Left ventricle myocardium superior (tissue), 1 donor: ENCODE results near the gene PIGW. TPM values are rescaled to one million over a fixed set of nuclear protein-coding genes. Genes with fewer than 3 reads are reported as not detected.
"Not testable (repeated sequence)": the region's sequence is repeated elsewhere in the genome, so short reads cannot be mapped to it uniquely, and the experiment has no call there.

Experiments
- ATAC-seq: fragments of 200-7000 bp; cut with Tn5 transposase; one replicate; pipeline ENCODE4 v1.9.1; 2020; ENCODE audit warnings: mild to moderate bottlenecking, moderate library complexity
- DNase-seq: peaks from one replicate; pipeline ENCODE4 v3.0.0-alpha.2; 2020
- intact Hi-C: fragments of 100-400 bp; cut with micrococcal nuclease; formaldehyde crosslinking; loops from one replicate; pipeline ENCODE4 v1.11.0; 2022
- total RNA-seq: library from RNA; stranded (reverse); fragmentation: NEBNext Ultra II Directional; extraction: Animal tissue kit (Norgen Biotek cat#: 25700); gene quantifications from one replicate; pipeline ENCODE4 v1.2.1, GENCODE V29; 2021
- donor health status: DM: no; HTN: yes; CAD: no; lungs with severe emphysema.

PIGW gene
- total RNA-seq, 1 donor from 2014 or later = 3.5 TPM

- intact Hi-C loops = no loop called here
Measured at GRCh38 chr17:36506249-36506826, 28.4 kb upstream of the PIGW start.

GRCh38 chr17:36506831-36507230 is 28.0 kb upstream of the PIGW start:
- DNase-seq (no peak), ATAC-seq (no peak)
- intact Hi-C loops = no loop called here

More at GRCh38 chr17:36506249-36506826, 28.4 kb upstream of the PIGW start:
- DNase-seq (no peak), ATAC-seq (no peak)

- ATAC-seq = no peak
- intact Hi-C loops = no loop called here
- no peak for DNase-seq
Measured at GRCh38 chr17:36507266-36507665, 27.5 kb upstream of the PIGW start.

DNA sequence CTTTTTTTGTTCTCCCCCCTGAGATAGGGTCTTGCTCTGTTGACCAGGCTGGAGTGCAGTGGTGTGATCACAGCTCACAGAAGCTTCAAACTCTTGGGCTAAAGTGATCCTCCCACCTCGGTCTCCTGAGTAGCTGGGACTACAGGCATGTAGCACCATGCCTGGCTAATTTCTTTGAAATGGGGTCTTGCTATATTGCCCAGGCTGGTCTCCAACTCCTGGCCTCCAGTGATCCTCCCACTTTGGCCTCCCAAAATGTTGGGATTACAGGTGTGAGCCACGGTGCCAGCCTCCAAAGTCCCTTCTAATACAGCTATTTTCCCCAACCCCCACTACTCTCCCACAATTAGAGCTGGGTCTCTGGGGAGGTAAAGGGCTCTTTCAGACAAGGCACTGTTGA is 26.3 kb upstream of the PIGW start:
- DNase-seq, ATAC-seq, intact Hi-C loops: not testable (repeated sequence)

- no peak for ATAC-seq
- intact Hi-C loops = no loop called here
- no peak for DNase-seq
Measured at GRCh38 chr17:36509272-36509985, 25.4 kb upstream of the PIGW start.

GRCh38 chr17:36510636-36511035 is 24.2 kb upstream of the PIGW start:
- ATAC-seq (no peak), DNase-seq (no peak)
- intact Hi-C loops = no loop called here

DNA sequence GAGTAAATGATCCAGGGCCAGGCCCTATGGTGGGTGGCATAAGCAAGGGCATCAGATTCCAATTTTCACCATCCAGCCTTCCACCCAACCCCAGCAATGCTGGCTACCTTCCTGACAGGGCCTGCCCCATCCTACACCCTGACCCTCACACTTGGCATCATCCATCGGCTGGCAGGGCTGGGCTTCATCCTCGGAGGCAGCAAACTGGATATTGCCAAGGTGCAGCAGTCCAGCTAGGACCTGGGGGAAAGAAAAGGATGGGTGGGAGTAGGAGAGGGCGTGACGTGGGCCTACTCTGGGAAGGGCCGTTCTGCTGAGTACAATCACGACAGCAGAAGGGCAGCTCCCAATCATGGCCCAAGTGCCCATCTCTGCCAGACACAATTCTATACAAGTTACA is 23.6 kb upstream of the PIGW start:
- intact Hi-C loops = no loop called here
- ATAC-seq = no peak
- DNase-seq = no peak

GRCh38 chr17:36512641-36513040 is 22.1 kb upstream of the PIGW start:
- intact Hi-C loops = no loop called here
- DNase-seq (no peak), ATAC-seq (no peak)

DNA sequence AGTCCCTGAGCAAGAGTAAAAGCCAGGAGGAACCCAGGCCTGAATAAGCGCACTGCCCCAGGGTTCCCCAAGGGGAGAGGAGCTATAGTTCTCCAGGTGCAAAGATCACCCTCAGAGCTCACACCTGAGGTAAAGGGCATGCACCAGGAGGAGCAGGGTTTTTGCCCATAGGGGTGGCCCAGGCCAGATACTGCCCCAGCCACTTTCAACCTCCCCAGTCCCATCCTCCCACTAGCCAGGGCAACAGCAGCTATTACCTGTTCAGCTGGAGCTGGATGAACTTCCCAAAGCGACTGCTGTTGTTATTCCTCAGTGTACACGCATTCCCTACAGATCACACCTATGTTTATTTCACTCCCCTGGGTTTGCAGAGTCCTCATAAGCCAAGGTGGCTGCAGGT is 19.9 kb upstream of the PIGW start:
- ATAC-seq (no peak), DNase-seq (no peak)
- intact Hi-C loops = no loop called here

DNA sequence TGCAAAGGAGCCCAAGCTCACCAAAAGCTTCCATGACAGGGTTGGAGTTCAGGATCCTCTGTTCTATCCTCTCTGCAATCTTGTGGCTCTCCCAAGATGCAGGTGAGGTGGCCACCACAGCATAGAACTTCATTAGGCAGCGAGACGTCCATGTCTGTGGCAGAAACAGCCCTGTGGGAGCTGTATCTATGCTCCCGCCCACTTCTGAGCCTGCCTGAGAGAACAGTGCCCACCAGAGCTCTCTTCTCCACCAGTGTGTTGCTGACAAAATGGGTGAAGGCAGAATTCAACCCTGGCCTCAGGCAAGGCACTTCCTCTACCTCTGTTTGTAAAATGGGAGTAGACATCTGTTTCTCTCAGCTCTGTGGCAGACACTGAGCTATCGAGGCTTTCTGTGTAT is 18.9 kb upstream of the PIGW start:
- ATAC-seq (no peak), DNase-seq (no peak)
- intact Hi-C loops = no loop called here

- ATAC-seq = no peak
- intact Hi-C loops = no loop called here
- DNase-seq = no peak
Measured at GRCh38 chr17:36523113-36523512, 11.7 kb upstream of the PIGW start.

- intact Hi-C loops = no loop called here
- ATAC-seq (no peak), DNase-seq (no peak)
Measured at GRCh38 chr17:36524428-36524876, 10.3 kb upstream of the PIGW start.

DNA sequence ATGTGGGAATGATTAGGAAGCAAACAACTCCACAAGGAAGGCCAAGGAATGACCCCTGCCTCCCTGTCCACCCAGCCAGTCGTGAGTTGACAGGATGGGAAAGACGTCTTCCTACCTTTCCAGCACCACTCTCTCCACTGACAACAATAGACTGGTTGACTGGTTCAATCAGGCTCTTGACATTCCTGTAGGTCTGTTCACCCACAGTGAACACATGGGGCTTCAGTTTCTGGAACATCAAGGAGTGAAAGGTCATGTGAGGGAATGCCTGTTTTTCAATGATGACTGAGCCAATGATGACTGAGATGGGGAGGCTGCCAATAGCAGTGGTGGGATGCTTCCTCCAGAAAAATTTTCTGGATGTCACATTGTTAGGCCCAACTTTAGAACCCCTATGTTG is 9.7 kb upstream of the PIGW start:
- DNase-seq = no peak
- intact Hi-C loops = no loop called here
- no peak for ATAC-seq

DNA sequence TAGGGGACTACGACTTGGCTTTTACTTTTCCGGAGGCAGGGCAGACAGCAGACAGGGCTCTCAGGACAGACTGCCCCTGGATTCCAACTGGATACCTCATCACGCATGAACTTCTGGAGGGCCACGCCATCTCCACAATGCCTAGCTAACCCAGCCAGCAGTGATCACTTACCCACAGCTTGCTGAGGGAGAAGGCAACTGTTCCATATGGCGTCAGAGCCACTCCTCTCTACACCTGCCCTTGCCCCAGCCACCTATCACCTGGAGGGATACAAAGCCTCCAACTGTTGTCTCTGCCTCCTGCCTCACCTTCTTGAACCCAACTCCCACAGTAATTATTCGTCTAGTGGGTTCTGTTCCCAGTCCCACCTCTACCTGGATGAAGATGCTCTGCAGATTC is 8.9 kb upstream of the PIGW start:
- no peak for DNase-seq
- ATAC-seq = no peak
- intact Hi-C loops = no loop called here

GRCh38 chr17:36527621-36528250 is 7.1 kb upstream of the PIGW start:
- intact Hi-C loops = no loop called here
- DNase-seq = no peak
- ATAC-seq = no peak

DNA sequence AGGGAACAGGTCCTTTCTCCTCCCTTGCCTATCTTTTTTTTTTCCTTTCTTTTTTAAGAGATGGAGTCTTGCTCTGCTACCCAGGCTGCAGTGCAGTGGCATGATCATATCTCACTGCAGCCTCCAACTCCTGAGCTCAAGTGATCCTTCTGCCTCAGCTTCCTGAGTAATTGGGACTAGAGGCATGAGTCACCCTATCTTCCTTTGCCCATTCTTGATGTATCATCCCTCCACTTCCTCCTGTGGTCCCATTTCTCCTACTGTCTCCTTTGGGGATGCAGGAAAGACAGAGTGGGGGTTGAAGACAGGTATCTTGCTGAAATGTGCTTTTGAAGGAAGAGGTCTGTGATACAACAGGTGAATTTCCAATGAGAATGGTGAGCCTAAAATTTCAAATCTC is 5.7 kb upstream of the PIGW start:
- intact Hi-C loops = no loop called here
- DNase-seq = no peak
- ATAC-seq = no peak

DNA sequence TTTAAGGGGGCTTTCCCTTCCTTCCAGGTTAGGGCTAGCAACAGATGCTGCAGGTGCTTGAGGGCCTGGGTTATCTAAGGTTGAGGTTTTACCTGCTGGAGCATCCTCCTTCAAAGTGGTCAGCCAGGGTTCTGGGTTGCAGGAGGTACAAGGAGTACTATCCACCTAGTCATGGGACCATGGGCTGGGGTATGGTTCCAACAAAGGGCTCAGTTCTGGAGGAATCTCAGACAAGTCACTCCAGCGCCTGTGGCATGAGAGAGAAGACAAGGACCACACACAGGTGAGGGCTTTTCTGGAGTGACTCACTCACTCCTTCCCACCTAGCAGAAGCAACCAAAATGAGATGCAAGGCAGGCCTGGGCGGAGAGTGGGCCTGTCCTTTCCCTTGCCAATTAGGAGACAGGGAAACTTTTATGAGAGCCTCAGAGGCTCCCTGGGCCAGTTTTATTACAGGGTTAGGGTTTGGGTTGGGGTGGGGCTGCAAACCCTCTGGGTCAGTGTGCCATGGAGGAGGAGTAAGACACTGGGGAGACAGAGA is 2.3 kb upstream of the PIGW start:
- ATAC-seq (no peak), DNase-seq (no peak)
- intact Hi-C loops = no loop called here

- peak; percentile 62 for ATAC-seq
- intact Hi-C loops = no loop called here
Measured at GRCh38 chr17:36533935-36534839, 600 bp upstream of the PIGW start.

DNA sequence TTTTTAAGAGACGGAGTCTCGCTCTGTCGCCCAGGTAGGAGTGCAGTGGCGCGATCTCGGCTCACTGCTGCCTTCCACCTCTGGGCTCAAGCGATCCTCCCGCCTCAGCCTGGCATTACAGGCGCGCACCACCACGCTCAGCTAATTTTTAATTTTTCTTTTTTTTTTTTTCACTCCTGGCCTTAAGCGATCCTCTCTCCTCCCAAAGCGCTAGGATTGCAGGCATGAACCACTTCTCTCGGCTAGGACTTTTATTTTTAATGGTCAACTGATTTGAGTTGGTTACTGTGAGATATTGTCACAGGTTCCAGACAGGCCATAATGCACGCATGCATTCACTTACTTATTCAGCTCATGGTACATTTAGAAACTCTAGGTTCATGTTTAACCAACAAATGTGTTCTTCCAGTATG is 888 bp downstream of the PIGW start:
- DNase-seq (no peak), ATAC-seq (no peak)
- intact Hi-C loops = no loop called here

More at GRCh38 chr17:36533935-36534839, 600 bp upstream of the PIGW start:
- peak; percentile 84 for DNase-seq
